GM21367 (cell line): Measurements from ENCODE around the gene UBE2QL1.
"Not testable (repeated sequence)": the region's sequence is repeated elsewhere in the genome, so short reads cannot be mapped to it uniquely, and the experiment has no call there.

Source experiments
- ATAC-seq: cut with Tn5 transposase; IDR thresholded peaks from one replicate; pipeline ENCODE4 v1.9.1; 2021; ENCODE audit not compliant: unreplicated experiment

Gene UBE2QL1

DNA sequence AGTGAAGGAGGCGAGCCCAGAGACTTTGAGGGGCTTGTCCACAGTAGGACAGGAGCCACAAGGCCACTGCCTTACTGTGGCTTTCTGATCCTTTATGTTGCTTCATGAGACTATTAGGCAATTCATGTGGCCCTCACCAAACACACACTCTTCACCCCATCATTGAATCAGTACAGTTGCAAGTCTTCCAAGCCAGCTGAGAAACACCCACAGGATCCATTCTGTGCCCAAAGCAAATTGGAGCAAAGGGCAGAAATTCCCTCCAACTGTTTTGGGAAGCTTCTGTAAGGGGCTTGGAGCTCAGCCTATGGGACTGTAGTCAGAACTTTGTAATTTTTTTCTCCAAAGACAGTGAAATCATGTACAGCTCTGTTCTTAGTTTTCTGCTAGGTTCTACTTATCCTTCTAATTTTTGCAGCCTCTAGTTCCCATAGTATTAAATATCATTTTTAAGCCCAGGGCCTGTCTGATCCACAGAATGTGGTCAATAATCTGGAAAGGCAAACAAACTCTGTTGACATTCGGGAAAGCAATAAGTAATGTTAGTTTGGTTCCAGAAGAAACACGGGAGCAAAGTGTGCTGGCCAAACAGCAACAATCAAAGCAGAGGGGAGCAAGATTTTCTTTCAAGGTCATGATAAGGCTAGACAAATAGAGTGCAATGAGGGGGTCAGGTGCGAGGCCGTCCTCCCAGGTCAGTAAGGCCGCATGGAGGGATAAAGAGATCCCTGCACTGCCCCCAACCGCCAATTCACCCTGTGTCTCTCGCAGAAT, 47.0 kb downstream of the UBE2QL1 start:
- no peak for ATAC-seq

DNA sequence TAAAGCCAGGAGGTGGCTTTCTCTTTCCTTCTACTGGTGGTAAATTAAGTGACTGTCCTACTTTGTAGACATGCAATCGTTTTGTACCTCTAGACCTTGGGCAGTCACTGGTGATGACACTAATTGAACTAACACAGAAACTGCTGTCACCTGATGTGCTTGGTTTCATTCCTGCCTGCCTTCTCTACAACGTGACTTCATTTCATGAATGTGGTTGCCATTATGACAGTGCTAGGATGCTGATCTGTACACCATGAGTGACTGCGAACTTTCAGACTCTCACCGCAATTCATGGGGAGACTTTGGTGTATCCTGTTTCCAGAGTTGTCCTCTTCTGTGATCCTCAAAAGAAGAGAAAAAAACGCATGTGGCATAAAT, 47.5 kb downstream of the UBE2QL1 start:
- ATAC-seq = peak; percentile 92

DNA sequence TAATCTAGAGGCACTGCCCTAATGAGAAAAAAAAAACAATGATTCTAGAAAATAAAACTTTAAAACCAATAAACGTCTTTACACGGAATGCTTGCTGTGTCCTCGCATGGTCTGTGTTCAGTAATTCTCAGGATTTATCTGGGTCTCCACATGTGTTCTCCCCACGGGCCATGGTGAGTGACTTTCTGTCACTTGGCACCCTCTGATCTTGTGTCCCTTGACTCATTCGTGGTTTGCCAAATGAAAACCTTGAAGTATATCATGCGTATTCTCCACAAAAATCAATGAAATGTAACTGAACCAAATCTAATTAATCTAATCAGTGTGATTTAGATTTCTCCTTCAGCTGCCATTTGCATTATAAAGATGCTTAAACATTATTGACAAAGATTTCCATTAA, 48.0 kb downstream of the UBE2QL1 start:
- ATAC-seq = no peak

DNA sequence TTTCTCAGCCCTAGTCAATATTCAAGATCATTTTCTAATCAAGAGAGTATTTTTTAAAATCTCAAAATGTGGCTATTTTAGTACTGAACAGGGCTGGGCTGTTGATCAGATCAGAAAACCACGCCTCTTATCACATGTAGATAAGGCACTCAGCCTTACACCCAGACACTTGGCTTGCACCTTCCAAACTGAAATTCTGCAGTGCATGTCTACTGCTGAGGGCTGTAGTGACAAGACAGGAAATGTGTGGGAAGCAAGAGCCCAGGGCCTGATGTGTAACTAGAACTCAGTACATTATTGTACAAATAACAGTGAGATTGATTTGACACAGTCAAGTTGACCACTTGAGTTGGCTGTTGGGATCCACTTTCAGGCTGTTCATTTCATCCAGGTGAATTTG, 48.6 kb downstream of the UBE2QL1 start:
- ATAC-seq = no peak

DNA sequence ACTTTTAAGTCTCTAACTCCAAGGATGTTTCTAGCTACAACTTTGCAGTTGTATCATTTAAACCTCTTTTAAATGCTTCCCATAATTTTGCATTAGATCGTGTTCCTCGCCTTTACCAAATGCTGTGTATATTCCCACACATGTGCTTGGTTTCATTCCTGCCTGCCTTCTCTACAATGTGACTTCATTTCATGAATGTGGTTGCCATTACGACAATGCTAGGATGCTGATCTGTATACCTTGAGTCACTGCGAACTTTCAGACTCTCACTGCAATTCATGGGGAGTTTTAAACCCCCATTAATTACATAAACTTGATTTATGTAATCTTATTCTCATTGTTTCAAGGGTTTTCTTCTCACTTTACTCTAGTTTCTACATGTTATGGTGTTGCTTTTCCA, 50.3 kb downstream of the UBE2QL1 start:
- no peak for ATAC-seq

DNA sequence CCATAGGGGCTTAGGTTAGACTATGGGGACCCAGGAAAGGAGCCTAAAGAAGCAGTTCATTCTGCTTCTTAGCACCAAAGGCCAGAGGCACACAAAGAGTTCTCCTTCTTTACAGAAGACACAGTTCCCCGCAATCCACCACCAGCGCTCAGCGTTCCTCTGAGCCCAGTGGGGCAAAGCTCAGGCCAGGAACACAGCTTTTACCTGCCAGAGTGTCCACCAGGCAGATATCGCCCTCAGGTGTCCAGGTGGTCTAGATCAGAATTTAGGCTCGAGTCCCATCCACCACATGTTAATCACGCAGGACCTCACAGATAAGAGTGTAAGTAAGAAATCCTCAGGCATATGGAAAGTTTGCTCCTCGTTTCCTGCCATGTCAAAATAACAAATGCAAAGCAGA, 53.0 kb downstream of the UBE2QL1 start:
- no peak for ATAC-seq

DNA sequence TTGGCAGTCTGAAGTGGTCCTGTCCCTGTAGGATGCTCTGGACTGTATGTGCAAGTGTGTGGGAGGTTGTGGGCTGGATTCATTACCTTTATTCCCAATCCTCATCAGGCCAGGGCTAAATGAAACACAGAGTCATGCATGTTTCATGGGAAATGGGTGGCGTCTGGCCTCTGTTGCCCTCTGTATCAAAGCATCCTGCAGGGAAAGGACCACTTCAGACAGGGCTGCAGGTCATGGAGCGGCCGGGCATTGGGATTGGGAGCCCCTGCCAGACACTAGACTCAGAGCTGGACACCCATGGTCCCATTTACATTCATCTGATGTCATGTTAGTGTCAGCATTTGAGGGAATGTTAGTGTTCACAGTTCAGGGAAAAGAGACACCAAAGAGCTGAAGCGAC, 53.8 kb downstream of the UBE2QL1 start:
- no peak for ATAC-seq

DNA sequence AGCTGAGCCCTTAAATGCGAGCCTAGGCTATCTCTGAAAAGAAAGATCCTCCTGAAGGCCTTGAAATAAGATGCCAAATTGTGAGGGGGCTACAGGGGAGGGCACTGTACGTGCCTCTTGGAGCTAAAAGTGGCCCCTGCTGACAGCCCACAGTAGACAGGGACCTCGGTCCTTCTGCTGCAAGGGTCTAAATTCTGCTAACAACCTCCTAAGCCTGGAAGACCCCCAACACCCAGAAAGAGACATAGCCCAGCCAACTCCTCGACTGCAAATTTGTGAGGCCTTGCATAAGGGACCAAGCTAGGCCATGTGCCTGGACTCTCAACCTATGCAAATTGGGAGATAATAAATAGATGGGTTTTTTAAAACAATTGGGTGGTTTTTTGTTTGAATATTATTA, 54.7 kb downstream of the UBE2QL1 start:
- ATAC-seq = no peak

DNA sequence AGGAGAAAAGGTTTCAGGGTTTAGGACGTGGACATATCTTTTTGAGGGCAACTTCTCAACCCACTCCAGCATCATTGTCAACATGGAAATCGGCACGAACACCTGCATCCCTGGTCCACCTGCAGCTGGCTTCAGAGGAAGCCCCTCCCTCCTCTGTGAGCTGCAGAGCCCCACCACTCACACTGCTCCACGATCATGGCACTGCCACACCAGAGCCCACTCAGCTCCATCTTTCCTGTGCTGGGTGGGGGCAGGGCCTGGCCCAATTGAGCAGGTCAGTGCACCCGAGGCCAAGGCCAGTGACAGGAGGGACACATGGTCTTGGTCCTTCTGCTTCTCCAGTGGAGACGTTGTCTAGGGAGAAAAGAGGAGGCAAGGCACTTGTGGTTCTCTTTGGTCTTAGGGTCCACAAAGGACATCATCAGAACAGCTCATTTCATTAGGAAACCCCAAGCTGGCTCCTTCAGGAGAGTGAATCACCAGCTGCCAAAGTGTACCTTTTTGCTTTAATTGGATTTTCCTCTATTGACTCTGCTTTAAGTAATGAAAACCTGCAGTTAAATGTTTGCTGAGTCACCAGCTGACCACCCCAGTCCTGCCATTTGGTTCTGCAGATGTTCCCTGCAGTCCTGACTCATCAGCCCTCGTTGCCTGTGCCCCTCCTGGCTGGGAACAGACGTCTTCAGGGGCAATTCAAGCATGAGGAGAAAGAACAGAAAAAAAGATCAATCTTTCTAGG, 56.2 kb downstream of the UBE2QL1 start:
- no peak for ATAC-seq

DNA sequence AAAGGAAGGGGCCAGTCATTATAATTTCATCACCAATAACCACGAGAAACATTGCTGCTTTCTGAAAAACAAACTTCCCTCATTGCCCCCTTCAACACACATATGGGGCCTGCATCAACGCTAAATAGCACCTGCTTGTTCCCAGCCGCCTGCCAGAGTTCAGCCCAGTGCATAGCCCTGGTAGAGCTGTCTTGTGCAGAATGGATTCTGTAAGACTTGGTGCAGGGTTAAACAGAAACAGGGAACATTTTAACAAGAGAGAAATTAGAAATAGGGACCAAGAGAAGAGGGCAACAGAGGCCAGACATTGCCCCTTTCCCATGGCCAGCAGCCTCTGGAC, 56.7 kb downstream of the UBE2QL1 start:
- ATAC-seq = no peak

DNA sequence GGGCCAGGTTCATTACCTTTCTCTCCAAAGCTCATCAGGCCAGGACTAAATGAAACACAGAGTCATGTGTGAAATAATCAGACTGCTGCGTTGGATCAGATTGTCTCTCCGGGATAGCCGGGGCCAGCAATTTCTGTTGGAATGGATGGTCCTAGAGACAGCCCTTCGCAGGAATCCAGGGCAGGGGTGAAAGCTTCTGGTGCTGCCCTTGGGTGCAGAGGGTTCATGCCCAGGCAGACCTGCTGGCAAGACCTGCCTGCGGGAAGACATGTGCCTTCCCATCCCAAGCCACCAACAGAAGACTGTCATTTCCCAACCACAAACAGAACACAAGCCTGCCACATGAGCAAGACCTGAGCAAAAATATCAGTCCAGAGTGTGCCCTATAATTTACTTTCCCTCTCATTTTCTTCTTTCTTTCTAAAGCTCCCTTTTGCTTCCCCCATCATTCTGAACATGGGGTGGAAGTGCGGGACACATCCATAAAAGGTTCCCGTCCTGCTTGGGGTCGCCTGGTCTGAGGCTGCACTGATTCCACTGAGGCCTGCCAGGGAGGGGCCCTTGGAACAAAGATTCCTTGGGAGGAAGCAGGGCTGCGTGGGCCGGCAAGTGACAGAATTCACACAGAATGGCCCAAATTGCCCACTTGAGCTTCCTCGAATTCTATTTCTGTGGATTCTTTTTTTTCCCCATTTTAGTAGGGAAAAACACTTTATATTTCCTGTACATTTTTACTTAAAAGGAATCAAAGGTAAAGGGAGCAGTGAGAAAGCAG, 57.3 kb downstream of the UBE2QL1 start:
- no peak for ATAC-seq

DNA sequence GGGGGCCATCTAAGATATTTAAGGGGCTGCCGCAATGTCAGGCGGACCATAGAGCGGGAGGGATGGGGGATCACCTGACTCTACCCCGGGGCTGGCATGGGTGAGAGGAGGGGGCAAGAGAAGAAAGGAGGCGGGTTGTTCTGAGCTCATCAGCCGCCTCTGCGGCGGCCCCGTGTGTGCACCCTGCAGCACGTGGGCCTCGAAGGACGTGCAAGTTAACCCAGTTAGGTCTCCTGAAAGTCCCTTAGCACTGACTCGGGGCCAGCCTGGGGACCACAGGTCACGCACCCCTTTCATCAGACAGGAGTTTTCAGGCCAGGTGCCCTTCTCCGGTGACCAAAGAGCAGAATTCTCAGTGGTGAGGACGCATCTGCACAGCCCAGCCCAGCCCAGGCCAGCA, 58.0 kb downstream of the UBE2QL1 start:
- no peak for ATAC-seq

DNA sequence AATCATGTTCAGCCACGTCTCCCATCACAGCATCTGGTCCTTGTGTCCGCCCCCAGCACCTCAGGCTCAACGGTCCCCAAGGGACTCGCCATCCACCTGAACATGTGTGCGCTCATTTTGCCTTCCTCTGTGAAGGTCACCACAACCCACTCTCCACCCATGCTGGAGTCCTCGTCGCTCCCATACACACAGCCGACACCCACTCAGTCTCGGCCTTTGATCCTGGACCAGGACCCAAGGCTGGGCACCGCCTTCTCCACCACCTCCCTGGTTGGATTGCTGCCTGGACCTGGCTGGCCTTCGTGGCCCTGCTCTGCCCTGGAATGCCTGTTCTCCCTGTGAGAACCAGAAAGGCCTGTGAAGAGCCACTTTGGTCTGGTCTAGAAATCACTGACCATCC, 60.3 kb downstream of the UBE2QL1 start:
- ATAC-seq = no peak

DNA sequence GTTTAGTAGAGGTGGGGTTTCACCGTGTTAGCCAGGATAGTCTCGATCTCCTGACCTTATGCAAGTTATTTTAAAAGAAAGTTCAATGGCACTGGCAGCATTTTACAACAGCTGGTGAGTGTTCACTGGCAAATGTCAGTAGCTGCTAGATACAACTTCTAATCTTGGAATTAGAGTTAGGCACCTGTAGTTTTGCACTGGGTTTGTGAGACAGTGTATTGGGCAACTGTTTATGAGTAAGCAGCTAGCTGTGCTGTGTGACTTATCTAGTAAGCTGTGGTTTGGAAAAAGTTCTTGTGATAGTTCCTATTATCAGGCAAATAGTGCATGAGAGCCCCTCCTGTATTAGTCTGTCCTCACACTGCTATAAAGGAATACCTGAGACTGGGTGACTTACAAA, 61.5 kb downstream of the UBE2QL1 start:
- ATAC-seq = no peak

DNA sequence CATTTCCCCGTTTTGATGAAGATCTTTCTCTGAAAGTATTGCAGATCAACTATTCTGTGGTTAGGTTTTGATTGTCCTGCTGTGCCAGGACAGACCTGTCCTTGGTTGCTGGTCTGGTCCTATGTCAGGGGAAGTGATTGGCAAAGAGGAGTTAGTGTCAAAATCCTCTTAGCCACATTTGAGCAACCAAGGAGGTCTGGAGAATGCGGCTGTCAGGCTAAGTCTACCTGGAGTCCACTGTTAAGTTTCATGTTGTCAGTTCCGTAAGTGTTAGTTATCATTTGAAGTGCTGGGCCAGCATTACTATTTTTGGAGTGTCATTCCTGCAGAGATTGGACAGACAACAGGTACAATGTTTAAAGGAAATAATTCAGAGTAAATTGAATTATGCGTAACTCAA, 62.3 kb downstream of the UBE2QL1 start:
- no peak for ATAC-seq

DNA sequence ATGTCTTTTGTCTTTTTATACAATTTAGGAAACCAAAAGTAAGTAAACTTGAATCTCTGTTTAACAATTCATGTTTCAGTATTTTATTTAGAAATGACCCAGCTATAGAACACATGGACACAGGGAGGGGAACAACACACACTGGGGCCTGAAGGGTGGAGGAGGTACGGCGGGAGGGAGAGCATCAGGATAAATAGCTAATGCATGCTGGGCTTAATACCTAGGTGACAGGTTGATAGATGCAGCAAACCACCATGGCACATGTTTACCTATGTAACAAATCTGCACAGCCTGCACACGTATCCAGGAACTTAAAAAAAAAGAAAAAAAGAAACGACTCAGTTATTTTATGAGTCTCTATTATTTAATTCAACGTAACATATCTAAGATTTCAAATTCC, 67.2 kb downstream of the UBE2QL1 start:
- ATAC-seq = not testable (repeated sequence)

DNA sequence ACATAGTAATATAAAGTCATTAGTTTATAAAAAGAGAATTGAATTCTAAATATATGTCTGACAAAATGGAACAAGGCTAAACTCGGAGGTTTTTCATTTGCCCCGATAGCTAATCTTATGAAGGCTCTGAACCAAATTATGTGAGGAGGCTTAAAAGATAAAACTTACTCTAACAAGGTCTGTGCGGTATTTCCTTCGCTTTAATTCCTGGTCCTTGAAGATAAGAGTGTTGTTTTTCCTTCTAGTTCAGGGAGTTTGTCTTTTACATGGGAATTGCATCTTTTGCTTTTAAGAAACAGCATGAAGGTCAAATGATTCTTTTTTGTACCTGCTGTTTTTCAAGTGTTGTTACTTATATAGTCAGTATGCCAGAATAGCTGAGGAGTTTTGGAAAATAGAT, 68.2 kb downstream of the UBE2QL1 start:
- ATAC-seq = no peak

DNA sequence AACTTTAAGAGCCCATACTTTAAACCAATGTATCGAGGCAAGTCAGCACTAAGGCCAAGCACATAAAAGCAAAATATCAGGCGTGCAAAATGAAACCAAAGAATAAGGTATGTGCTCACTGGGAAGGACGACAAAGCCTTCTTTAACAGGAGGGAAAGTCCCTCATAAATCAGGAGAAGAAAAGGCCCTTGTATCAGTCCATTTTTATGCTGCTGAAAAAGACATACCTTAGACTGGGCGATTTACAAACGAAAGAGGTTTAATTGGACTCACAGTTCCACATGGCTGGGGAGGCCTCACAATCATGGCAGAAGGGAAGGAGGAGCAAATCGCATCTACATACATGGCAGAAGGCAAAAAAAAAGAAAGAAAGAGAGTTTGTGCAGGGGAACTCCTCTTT, 68.9 kb downstream of the UBE2QL1 start:
- ATAC-seq = no peak

DNA sequence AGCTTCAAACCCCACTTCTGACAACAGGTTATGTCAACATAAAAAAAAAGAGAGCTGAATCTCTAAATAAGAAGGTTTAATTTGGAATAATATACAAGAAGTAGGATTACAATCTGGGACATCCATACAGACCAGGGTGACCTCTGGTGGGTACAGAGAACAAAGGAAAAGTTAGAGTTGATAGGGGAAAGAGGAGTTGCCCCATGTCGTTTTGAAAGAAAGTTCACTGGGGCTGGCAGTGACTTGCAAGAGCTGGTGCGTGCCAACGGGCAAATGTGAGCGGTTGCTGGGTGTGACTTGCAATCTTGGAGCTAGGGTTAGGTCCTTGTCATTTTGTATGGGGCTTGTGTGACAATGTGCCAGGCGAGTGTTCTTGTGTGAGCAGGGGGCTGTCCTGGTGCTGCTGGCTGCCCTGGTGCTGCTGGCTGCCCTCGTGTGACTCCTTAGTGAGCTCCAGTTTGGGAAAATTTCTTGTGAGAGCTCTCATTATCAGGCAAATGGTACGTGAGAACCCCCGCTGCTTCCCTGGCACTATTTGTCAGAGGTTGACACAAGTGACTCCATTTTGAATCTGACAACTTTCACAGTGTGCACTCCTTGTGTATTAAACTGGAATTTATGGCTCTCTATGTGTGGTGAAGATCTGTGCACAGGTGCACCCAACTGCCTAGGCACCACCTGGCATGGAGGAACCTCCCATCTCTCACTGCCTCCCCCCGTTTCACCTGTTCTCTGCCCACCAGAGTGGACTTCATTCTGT, 69.8 kb downstream of the UBE2QL1 start:
- no peak for ATAC-seq

DNA sequence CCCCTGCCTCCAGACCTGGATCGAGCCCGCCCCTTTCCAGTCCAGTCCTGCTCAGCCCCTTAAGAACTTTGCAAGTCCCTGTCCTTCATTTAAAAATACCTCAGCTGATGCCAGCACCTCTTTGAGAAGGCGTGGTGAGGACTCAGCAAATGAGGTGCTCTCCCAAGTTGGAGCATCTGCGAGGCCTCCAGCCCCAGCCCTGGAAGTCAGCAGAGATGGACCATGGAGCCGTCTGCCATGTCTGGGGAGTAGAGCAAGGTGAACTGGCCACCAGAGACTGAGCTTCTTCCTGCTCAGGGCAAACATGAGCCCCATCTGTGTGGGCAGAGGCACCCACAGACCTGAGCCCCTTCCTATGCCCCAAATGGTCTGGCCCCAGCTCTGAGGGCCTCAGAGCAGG, 71.5 kb downstream of the UBE2QL1 start:
- no peak for ATAC-seq

DNA sequence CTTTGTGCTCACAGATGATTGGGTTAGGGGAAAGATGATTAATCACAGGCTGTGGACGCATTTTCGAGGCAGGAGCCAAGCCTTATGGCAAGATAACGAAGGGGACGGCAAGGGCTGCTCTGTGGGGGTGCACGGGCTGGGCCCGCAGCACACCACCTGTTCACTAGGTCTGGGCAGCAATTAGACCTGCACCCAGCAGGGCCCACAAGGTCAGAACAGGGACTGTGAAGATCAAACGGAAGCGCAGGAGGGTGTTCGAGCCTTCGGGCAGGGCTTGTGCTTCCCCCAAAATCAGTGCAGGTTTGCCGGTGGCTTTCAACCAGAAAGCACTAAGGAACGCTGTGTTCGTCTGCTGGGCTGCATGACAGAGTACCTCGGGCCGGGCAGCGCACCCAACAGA, 73.7 kb downstream of the UBE2QL1 start:
- no peak for ATAC-seq
